NCI-H446 (cell line): ENCODE results near the gene LAGE3.
A peak's percentile ranks its signal among the peaks of the same experiment; 100 is the strongest.

Experiments used
- DNase-seq, 2 experiments: peaks; one replicate each; lab custom pipeline; 2025; lab: John Stamatoyannopoulos, UW

LAGE3 gene

GRCh38 chrX:154435171-154435733 lies 43.8 kb downstream of the LAGE3 start:
- no peak for DNase-seq

GRCh38 chrX:154434394-154435168 lies 44.5 kb downstream of the LAGE3 start:
- no peak for DNase-seq

- no peak for DNase-seq
Measured at GRCh38 chrX:154433605-154434004, 45.5 kb downstream of the LAGE3 start.

- no peak for DNase-seq
Measured at GRCh38 chrX:154432210-154432609, 46.9 kb downstream of the LAGE3 start.

GRCh38 chrX:154431341-154431740 lies 47.7 kb downstream of the LAGE3 start:
- DNase-seq: no peak

- DNase-seq: no peak
Measured at GRCh38 chrX:154430916-154431315, 48.2 kb downstream of the LAGE3 start.

- DNase-seq: no peak
Measured at GRCh38 chrX:154430479-154430878, 48.6 kb downstream of the LAGE3 start.

- no peak for DNase-seq
Measured at GRCh38 chrX:154429711-154430110, 49.4 kb downstream of the LAGE3 start.

GRCh38 chrX:154428176-154429171 lies 50.6 kb downstream of the LAGE3 start, which contains the start of gene ATP6AP1:
Gene ATP6AP1 (plus strand): TSS chrX:154428677. CDS start chrX:154428693, 16 bp downstream.
- peak; percentile 85 to 94 for DNase-seq
